AG04450 (cell line): Measurements from ENCODE around the gene ST6GAL1. TPM values are rescaled to one million over a fixed set of nuclear protein-coding genes. Genes with fewer than 3 reads are reported as not detected.

Source experiments
- CTCF ChIA-PET: fragments of 300-600, 350-600 bp; formaldehyde crosslinking; extraction: SDS; loops from one replicate; lab custom pipeline; 2022; ENCODE audit warnings: antibody characterized with exemption, inconsistent platforms; lab: Charles Lee
- POLR2A ChIA-PET: fragments of 350-600 bp; formaldehyde crosslinking; extraction: SDS; loops from one replicate; lab custom pipeline; 2021; ENCODE audit warnings: antibody characterized with exemption, inconsistent platforms; lab: Yijun Ruan, JAX
- DNase-seq: peaks from one replicate; pipeline ENCODE4 v3.0.0-alpha.2; 2011; ENCODE audit warnings: low read depth, low spot score
- H3K27ac ChIP-seq: one replicate; pipeline ENCODE4 v1.5.1; 2012; ENCODE audit warnings: low read depth, low read length, control low read depth
- H3K27me3 ChIP-seq: one replicate; pipeline ENCODE4 v1.6.0; 2012; ENCODE audit warnings: low read length; ENCODE audit not compliant: control insufficient read depth, insufficient read depth
- H3K4me3 ChIP-seq: 2 replicates; pipeline ENCODE4 v1.5.1; 2011; ENCODE audit warnings: mild to moderate bottlenecking, low read depth, low read length, control low read depth
- H3K9me3 ChIP-seq: 2 replicates; pipeline ENCODE4 v1.5.1; 2012; ENCODE audit warnings: low read length; ENCODE audit not compliant: control insufficient read depth, insufficient read depth
- polyA plus RNA-seq: library from polyadenylated mRNA; depleted of rRNA; stranded (reverse); fragments of >200 nt; gene quantifications from 2 replicates; pipeline ENCODE4 v1.2.3, GENCODE V29; 2011; rRNA removed
- TF ChIP-seq, protein P1 (sequence below): IDR thresholded peaks from 2 replicates; pipeline ENCODE4 v1.5.1; 2011; ENCODE audit warnings: low read depth, low read length, control low read depth, inconsistent platforms

ST6GAL1 gene
- polyA plus RNA-seq, 1 experiment, result 11.8 TPM

DNA sequence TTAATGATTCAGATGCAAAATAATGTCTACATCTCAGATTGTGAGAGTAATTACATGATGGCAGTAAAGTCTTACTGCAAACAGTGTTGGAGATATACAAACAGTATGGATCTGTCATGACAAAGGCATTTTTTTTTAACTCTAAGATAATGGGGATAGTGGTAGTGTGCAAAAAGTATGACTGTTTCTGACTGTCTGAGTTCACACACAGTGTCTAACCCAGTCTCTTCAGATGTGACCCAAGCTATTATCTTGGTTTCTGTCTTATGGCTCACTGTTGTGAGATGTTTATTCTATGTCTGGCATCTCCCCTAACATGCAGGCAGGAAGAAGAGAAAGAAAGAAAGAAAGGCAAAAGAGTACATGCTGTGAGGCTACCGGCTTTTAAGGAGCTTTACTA is 191.9 kb downstream of the ST6GAL1 start:
- TF ChIP-seq, protein P1, sequence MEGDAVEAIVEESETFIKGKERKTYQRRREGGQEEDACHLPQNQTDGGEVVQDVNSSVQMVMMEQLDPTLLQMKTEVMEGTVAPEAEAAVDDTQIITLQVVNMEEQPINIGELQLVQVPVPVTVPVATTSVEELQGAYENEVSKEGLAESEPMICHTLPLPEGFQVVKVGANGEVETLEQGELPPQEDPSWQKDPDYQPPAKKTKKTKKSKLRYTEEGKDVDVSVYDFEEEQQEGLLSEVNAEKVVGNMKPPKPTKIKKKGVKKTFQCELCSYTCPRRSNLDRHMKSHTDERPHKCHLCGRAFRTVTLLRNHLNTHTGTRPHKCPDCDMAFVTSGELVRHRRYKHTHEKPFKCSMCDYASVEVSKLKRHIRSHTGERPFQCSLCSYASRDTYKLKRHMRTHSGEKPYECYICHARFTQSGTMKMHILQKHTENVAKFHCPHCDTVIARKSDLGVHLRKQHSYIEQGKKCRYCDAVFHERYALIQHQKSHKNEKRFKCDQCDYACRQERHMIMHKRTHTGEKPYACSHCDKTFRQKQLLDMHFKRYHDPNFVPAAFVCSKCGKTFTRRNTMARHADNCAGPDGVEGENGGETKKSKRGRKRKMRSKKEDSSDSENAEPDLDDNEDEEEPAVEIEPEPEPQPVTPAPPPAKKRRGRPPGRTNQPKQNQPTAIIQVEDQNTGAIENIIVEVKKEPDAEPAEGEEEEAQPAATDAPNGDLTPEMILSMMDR, result no peak
- CTCF ChIA-PET, result interaction anchor here (1.4 to 4.0 kb wide), 3 partner anchors 9 to 20 kb away, joined by 6 to 30 read pairs (median 16); partner anchors contain the start of gene RPL39L
- Histone ChIP-seq H3K27me3 (no peaks in the 10 kb centered on the region), H3K4me3 (no peak overlapping the region), H3K9me3 (no peaks in the 10 kb centered on the region), H3K27ac (no peak overlapping the region)
- no peak for DNase-seq
- POLR2A ChIA-PET, result no interaction called here

DNA sequence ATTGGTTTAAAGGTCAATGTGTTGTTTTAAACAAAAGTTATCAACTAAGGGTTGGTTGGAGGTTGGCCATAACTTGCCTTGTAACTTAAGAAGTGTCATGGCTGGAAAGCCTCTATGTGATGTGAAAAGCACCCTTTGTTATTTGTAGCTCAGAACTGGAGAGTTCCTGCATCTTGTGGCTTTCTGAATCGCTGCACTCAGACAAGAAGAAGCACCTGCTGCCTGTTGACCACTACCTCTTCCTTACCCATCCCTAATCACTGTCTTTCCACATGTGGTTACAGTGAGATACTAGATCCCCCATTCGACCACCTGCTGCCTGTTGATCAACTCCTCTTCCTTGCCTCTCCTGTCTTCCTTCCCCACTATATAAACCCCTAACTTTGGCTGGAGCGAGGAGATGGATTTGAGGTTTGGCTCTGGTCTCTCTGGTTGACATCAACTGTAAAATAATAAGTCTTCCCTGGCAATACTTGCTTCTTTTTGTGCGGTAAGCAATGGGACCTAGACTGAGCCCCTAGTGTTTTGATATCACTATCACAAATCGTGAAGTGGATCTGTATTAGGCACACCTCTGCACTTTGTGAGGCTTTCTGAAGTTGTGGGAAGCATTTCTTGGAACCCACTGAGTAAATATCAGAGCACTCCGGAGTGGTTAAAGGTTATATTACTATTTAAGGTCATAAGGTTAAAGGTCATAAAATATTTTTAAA is 195.1 kb downstream of the ST6GAL1 start:
- no peak for DNase-seq
- TF ChIP-seq, protein P1, result no peak
- no peak overlapping the region for H3K27ac ChIP-seq
- no peak overlapping the region for H3K4me3 ChIP-seq
- H3K9me3 ChIP-seq, result no peaks in the 10 kb centered on the region
- H3K27me3 ChIP-seq, result no peaks in the 10 kb centered on the region
- ChIA-PET CTCF (interaction anchor here (1.0 to 4.0 kb wide), 3 partner anchors 12 to 589 kb away, joined by 3 to 30 read pairs (median 3); partner anchors contain the start of gene RPL39L), POLR2A (no interaction called here)

Other genes starting within 250 kb of the ST6GAL1 start
- not detected in 2 replicates for gene KNG1, start 213.2 kb upstream of the ST6GAL1 start, polyA plus RNA-seq
- gene EIF4A2, start 146.9 kb upstream of the ST6GAL1 start, polyA plus RNA-seq, result 498 and 774 TPM in 2 replicates
- gene RFC4, start 124.0 kb upstream of the ST6GAL1 start, polyA plus RNA-seq, result 7.3 and 9.4 TPM in 2 replicates
- gene ADIPOQ, start 87.8 kb upstream of the ST6GAL1 start, polyA plus RNA-seq, result not detected in 2 replicates
- gene RPL39L, start 209.0 kb downstream of the ST6GAL1 start, polyA plus RNA-seq, result 14.4 and 17.0 TPM in 2 replicates